ENCODE data around the gene ISG20L2.

ISG20L2 gene

GRCh38 chr1:156767879-156768604, 39.5 kb upstream of the ISG20L2 start:
- TF ChIP-seq OSR1 (CRISPR knock-in tag; IDR thresholded peaks at IDR 0.05), result no peak
- no peak for TF ChIP-seq RARB (CRISPR knock-in tag; IDR thresholded peaks at IDR 0.05)
- TF ChIP-seq POU6F1 (CRISPR knock-in tag; IDR thresholded peaks at IDR 0.05; ENCODE audit: borderline replicate concordance, low read depth), result no peak
- TF ChIP-seq ZC3H10 (CRISPR knock-in tag; IDR thresholded peaks at IDR 0.05), result no peak
- no peak for TF ChIP-seq CSDC2 (CRISPR knock-in tag; IDR thresholded peaks at IDR 0.05)
- TF ChIP-seq ZFP3 (CRISPR knock-in tag; IDR thresholded peaks at IDR 0.05), result no peak
- no peak for TF ChIP-seq ESRRG (CRISPR knock-in tag; IDR thresholded peaks at IDR 0.05)
- TF ChIP-seq SNAI2 (CRISPR knock-in tag; IDR thresholded peaks at IDR 0.05), result no peak
- TF ChIP-seq TSHZ2 (CRISPR knock-in tag; IDR thresholded peaks at IDR 0.05), result no peak
- TF ChIP-seq ARNTL (CRISPR knock-in tag; IDR thresholded peaks at IDR 0.05; ENCODE audit: borderline replicate concordance, low read depth), result no peak
- TF ChIP-seq GLIS3 (CRISPR knock-in tag; IDR thresholded peaks at IDR 0.05), result no peak
- TF ChIP-seq TCF4 (CRISPR knock-in tag; IDR thresholded peaks at IDR 0.05; ENCODE audit: borderline replicate concordance), result no peak
- peak; percentile 14 for ATAC-seq

GRCh38 chr1:156767101-156767878, 38.7 kb upstream of the ISG20L2 start, which contains the start of gene PRCC:
Gene PRCC, plus strand, starts transcription at chr1:156767535. Its CDS starts 237 bp downstream, at chr1:156767772.
- TF ChIP-seq CREB5 (CRISPR knock-in tag; IDR thresholded peaks at IDR 0.05; ENCODE audit: low read depth), result no peak
- 0 out of 2 replicates have a peak, but pooled peaks have one; percentile 34 for TF ChIP-seq TOX (CRISPR knock-in tag; IDR thresholded peaks at IDR 0.05; ENCODE audit: borderline replicate concordance)
- TF ChIP-seq ZFP3 (CRISPR knock-in tag; IDR thresholded peaks at IDR 0.05), result 0 out of 2 replicates have a peak, but pooled peaks have one; percentile 58
- peak; percentile 32; the same call in 1 of the 2 replicates for TF ChIP-seq POU6F1 (CRISPR knock-in tag; IDR thresholded peaks at IDR 0.05; ENCODE audit: borderline replicate concordance, low read depth)
- ATAC-seq, result peak; percentile 95

GRCh38 chr1:156766298-156767100, 37.9 kb upstream of the ISG20L2 start:
- peak; percentile 16 for ATAC-seq
- TF ChIP-seq CREB5 (CRISPR knock-in tag; IDR thresholded peaks at IDR 0.05; ENCODE audit: low read depth), result no peak
- TF ChIP-seq CSRNP3 (CRISPR knock-in tag; IDR thresholded peaks at IDR 0.05), result no peak
- TF ChIP-seq BACH2 (CRISPR knock-in tag; IDR thresholded peaks at IDR 0.05; ENCODE audit: borderline replicate concordance), result no peak
- no peak for TF ChIP-seq OSR1 (CRISPR knock-in tag; IDR thresholded peaks at IDR 0.05)
- no peak for TF ChIP-seq POU6F1 (CRISPR knock-in tag; IDR thresholded peaks at IDR 0.05; ENCODE audit: borderline replicate concordance, low read depth)
- no peak for TF ChIP-seq CSDC2 (CRISPR knock-in tag; IDR thresholded peaks at IDR 0.05)
- no peak for TF ChIP-seq ZNF70 (CRISPR knock-in tag; IDR thresholded peaks at IDR 0.05)
- no peak for TF ChIP-seq PPARA (CRISPR knock-in tag; IDR thresholded peaks at IDR 0.05; ENCODE audit: borderline replicate concordance)
- TF ChIP-seq SNAI2 (CRISPR knock-in tag; IDR thresholded peaks at IDR 0.05), result no peak
- TF ChIP-seq RARB (CRISPR knock-in tag; IDR thresholded peaks at IDR 0.05), result no peak
- no peak for TF ChIP-seq ARNTL (CRISPR knock-in tag; IDR thresholded peaks at IDR 0.05; ENCODE audit: borderline replicate concordance, low read depth)
- no peak for TF ChIP-seq ZNF565 (CRISPR knock-in tag; conservative IDR thresholded peaks at IDR 0.05; ENCODE audit: low read depth)
- TF ChIP-seq ESRRG (CRISPR knock-in tag; IDR thresholded peaks at IDR 0.05), result no peak
- no peak for TF ChIP-seq ZNF8 (CRISPR knock-in tag; IDR thresholded peaks at IDR 0.05)
- TF ChIP-seq GLIS3 (CRISPR knock-in tag; IDR thresholded peaks at IDR 0.05), result no peak
- TF ChIP-seq TOX (CRISPR knock-in tag; IDR thresholded peaks at IDR 0.05; ENCODE audit: borderline replicate concordance), result no peak
- TF ChIP-seq TCF4 (CRISPR knock-in tag; IDR thresholded peaks at IDR 0.05; ENCODE audit: borderline replicate concordance), result no peak
- TF ChIP-seq ZFP30 (CRISPR knock-in tag; IDR thresholded peaks at IDR 0.05), result no peak

Data from SK-N-SH treated with all-trans-retinoic acid at 6 μM for 48 hours (cell line).